GM21423 (cell line): Measurements from ENCODE around the gene RIC3.
A peak's percentile ranks its signal among the peaks of the same experiment; 100 is the strongest.

Experiments used
- ATAC-seq: cut with Tn5 transposase; IDR thresholded peaks from one replicate; pipeline ENCODE4 v1.9.1; 2021; ENCODE audit warnings: mild to moderate bottlenecking, moderate library complexity; ENCODE audit not compliant: unreplicated experiment

RIC3 gene

DNA sequence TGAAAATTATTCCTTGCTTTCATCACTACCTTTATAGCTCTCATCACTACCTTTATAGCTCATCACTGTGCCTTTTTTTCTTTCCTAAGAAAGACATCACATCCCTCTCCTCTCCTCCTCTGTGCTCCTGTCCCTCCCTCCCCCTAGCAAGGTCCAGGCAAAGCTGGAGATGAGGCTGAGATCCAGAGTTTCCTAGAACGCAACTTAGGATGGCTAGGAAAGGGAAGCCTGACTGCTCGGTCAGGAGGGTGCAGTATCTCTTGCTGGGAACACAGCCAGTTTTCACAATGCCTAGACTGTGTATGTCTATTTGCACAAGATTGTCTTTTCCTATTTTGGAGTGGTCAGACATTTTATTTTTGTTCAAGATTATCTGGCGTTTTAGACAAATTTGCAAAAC lies 63.2 kb downstream of the RIC3 start:
- ATAC-seq = no peak

DNA sequence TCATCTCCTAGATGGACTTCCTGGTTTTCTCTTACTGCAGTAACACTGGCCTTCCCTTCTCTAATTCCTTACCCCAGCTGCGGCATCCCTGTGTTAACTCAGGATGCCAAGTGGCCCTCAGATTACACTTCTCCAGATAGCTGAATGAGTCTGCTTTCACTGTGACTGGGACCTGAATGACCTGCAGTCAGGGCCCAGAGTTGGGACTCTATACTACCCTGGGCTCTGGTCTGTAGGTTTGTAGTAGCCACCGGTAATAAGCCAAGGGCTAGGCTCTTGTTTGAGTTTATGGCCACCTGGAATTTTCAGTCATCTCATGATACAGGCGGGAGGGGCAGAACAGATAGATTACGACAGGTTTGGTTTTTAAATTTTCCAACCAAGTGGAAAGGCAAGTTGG lies 63.7 kb downstream of the RIC3 start:
- no peak for ATAC-seq

DNA sequence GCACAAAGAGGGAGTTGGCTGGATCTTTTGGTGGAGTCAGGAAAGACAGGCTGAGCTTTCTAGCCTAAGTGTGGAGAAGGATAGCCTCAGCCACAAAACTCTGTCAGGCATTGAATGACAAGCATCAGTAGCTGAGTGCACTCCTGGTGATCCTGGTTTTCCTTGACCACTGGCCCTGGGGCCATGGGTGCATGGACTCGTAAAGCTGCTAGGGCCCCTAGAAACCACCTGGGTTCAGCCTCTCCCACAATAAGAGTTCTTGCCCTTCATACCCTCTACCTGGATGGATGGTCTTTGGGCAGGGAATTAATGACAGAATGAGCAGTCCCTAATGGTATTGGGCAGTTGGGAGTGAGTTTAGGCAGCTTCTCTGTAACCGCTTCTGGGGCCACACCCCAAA lies 64.9 kb downstream of the RIC3 start:
- no peak for ATAC-seq

DNA sequence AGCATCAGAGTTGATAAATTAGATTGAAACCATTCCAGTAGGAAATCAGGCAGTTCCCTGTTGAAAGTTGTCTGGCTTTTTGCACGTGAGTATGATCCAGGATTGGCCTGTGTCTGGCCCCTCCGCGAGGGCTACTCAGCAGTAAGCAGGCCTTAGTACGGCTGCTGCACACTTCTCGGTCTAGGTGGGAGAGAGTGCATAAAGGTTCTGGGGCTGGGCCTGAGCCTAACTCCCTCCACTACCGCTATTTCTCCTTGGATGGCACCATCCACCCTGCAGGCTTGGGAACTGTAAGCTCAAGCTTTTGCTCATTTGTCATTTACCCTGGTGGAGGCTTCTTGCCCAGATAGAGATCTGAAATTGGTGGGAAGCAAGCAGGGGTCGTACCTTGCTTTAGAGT lies 65.9 kb downstream of the RIC3 start:
- no peak for ATAC-seq

DNA sequence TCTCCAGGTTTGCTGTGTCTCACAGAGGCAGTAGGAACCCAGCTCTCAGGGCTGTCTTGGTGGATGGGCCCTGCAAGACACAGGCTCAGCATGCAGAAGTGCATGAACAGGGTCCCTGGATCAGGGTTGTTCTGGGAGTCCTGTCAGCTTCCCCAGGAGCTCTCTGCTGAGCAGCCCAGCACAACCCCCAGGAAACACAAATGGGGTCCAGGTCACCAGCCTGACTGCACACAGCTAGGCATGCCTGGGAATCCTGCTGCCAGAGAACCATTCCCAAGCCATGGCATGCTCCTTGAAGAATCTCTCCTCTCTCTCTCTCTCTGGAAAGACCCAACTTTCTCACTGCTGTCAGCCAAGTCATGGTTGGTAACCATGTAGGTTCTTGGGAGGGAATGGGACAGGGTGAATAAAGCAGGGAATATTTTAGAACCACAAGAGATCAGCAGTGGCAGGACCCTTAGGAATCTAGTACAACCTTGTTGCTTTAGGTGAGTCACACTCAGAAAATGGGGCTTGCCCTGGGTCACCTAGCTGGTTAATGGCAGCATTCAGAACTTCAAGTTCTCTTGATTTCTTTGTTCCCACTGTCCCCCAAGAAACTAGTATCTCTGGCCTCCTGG lies 66.4 kb downstream of the RIC3 start:
- ATAC-seq = no peak

DNA sequence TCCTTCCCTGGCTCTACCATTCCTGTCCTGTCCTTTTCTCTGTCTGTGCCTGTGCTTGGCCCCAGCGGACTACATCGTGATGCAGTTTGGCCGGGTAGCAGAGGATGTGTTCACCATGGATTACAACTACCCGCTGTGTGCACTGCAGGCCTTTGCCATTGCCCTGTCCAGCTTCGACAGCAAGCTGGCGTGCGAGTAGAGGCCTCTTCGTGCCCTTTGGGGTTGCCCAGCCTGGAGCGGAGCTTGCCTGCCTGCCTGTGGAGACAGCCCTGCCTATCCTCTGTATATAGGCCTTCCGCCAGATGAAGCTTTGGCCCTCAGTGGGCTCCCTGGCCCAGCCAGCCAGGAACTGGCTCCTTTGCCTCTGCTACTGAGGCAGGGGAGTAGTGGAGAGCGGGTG lies 67.4 kb downstream of the RIC3 start:
- ATAC-seq = no peak

DNA sequence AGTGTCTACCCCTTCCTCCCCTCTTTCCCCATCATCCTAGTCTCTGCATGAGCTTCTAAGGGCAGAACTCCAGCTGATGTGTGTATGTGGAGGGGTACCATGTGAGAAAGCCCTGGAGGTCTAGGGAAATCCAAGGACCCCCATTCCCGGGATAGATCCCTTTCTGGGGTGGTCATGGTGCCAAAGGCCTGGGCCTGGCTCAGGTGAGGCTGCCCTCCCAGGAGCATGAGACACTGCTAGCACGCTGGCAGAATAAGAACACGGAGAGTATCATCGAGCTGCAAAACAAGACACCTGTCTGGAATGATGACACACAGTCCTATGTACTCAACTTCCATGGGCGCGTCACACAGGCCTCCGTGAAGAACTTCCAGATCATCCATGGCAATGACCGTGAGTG lies 68.2 kb downstream of the RIC3 start:
- ATAC-seq = no peak

DNA sequence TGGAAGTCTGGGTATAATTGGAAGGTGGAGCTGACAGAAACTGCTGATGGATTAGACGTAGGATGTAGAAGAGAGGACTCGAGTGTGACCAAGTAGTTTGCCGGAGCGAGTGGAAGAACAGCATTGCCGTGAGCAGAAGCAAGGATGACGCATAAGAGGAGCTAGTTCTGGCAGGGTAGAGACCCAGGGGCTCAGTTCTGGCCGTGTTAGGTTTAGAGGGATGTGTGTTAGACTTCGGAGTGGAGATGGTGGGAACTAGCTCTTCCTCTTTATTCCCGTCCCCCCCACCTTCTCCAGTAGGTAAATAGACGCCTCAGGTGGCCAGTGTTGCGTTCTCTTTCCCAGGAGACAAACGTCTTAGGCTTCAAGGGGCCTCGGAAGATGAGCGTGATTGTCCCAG lies 68.7 kb downstream of the RIC3 start:
- ATAC-seq = no peak

DNA sequence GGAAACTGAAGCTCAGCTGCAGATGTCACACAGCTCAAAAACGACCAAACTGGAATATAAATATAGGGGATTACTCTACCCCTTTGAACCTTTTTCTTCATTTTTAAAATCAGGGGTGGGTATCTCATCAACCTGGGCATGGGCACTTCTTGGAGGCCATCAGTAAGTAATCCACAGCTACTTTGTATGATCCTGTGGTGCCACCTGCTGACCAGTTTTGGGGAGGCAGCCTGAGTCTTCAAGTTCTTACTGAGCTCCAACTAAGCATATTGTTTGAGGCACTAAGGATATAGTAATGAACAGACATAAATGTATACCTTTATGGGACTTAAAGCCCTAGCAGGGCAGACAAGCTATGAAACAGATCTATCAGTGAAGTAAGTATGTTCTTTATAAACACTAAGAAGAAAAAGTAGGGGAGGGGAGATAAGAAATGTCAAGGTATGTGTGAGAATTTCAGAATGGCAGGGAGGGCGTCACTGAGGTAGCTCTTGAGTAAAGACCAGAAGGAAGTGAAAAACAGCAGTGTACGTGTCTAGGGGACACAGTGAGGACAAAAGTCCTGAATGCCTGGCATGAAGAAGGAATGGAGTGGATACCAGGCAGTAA lies 69.4 kb downstream of the RIC3 start:
- peak; percentile 55 for ATAC-seq

DNA sequence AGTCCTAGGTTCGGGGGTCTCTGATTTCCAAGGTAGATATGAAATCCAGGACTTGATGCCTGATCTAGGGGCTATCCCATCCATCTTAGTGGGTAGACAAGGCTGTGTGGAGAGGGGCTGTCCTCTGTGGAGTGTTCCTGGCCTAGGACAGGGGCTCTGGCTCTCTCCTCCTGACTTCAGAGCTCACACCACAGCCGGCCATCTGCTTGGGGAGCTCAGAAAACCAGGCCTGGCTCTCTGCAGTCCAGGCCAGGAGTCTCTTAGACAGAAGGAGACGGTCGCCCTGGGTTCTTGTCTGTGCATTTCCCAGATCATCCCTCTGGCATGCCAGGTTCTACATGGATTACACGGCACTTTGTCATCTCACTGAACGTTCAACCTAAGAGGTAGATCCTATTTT lies 69.9 kb downstream of the RIC3 start:
- ATAC-seq = no peak

DNA sequence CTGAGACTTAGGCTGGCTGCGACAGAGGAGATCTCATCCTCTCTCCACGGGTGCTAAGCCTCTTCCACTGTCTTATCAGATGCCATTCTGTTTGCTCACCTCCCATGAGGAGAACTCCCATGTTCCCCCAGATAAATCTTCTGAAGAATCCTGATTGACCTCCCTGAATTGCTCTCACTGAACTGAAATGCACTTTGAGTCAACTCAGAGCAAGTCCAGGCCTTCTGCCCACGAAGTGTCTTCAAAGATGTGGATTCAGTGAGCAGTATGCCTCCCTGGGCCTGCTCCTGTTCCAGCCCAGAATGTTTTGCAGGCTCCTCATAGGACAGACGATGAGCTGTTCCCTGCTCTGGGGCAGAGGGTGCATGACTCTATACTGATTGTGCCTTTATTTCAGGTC lies 70.5 kb downstream of the RIC3 start:
- no peak for ATAC-seq

DNA sequence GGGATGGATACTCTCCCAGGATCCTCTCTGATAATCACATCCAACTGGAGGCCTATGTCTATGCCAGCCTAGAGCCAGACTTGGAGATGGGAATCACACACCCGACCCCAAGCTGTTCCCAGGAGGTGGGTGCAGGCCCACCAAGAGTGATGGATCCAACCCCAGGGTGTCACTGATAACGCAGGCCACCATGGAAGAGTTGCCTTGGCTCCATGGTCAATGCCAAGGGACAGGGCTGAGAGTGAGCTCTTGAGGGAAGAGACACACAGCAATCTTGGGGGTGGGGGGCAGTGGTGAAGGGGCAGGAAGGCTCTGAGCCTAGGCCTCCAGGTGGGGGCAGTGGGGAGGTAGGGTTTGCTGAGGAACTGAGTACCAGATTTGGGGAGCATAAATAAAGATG lies 70.9 kb downstream of the RIC3 start:
- ATAC-seq = no peak

DNA sequence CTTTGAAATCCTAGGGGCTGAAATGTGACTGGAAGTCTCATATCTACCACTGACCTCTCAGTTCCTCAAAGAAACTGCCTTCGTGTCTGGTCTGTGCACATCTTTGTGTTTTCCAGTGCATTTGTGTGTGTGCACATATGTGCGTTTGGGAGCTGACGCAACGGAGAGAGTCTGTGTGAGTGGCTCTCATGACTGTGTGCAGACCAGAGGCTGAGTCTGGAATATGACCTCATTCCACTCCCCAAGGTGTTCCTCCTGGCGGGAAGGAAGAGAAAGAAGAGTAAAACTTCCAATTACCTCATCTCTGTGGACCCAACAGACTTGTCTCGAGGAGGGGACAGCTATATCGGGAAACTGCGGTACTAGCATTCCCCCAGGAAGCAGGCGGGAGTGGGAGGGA lies 71.4 kb downstream of the RIC3 start:
- ATAC-seq = no peak

DNA sequence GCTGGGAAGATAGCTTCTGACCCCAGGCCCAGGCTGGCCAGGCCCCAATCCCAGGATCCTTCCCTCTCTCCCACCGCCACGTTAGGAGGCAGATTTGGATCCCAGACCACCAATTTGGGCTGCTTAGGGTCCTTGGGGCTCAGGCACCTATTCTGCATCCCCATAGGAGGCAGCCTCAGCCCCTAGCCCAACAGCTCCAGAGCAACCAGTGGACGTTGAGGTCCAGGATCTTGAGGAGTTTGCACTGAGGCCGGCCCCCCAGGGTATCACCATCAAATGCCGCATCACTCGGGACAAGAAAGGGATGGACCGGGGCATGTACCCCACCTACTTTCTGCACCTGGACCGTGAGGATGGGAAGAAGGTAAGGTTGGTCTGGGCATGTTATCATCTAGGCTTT lies 71.8 kb downstream of the RIC3 start:
- no peak for ATAC-seq

DNA sequence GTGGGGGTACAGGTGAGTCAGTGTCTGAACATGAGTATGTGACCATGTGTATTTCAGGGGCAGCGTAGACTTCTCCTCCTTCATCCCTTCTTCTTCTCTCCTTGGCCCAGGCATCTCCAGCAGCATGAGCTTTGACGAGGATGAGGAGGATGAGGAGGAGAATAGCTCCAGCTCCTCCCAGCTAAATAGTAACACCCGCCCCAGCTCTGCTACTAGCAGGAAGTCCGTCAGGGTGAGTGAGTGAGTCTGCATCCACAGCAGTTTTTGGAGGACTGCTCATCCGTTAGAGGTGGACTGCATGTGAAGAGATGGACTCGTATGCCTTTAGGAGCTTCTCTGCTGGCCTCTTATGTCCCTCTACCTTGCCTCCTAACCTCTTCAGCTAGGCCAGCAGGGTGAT lies 72.2 kb downstream of the RIC3 start:
- ATAC-seq = no peak

DNA sequence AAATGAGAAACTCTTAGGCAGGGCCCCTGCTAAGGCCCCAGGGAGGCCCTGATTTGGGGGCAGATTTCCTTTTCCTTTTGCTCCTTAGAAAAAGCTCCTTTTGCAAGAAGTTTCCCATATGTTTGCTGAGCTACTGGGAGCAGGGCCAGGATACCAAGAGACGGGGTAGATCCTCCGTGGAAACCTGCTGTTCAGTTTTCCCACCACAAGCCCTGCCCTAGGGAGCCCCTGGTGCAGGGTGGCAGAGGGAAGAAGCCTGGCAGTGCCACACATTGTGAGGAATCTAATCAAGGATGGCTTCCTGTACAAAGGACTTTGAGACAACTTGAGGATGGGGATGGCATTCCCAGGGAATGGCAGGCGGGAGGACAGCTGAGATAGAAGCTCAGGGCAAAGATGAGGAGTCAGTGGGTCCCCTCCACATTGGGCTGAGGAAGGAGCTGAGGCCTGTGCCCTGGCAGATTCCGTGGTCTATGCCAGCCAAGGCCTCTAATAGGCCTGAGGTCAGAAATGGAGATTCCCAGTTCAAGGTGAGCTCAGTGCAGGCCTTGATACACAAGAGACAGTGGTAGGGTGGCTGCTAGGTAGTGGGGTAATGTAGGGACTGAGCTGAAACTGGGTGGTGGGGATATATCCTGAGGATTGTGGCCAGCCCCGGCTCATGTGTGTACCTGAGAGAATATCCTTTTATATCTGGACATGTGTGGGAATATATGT lies 72.9 kb downstream of the RIC3 start:
- no peak for ATAC-seq

DNA sequence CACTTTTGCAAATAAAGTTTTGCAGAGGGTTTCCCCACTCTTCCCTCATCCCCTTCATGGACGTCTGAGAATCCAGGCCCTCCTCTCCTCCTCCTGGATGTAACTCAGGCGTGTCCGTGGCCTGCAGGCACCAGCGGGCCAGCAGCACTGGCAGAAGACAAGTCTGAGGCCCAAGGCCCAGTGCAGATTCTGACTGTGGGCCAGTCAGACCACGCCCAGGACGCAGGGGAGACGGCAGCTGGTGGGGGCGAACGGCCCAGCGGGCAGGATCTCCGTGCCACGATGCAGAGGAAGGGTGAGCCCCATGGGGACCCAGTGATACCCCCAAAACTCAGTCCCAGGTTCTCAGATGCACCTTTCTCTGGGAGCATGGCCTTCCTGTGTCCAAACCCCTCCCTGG lies 73.5 kb downstream of the RIC3 start:
- ATAC-seq = no peak

DNA sequence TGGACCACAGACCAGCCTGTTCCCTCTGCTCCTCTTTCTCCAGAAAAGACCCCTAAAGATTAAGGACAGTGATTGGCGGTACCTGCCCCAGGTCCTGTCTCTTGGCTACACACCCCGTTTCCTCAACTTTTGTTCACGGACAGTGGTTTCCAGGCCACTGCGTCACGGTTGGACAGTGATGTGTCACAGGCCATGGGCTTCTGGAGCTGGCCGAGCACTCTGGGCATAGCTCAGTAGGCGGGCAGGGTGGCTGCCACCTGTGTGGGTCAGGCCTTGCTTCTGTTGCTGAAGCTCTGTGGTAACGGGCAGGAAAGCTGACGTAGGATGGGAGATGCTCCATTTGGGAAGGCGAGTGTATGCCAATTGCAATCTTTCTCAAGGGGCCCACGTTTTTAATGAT lies 74.2 kb downstream of the RIC3 start:
- no peak for ATAC-seq

DNA sequence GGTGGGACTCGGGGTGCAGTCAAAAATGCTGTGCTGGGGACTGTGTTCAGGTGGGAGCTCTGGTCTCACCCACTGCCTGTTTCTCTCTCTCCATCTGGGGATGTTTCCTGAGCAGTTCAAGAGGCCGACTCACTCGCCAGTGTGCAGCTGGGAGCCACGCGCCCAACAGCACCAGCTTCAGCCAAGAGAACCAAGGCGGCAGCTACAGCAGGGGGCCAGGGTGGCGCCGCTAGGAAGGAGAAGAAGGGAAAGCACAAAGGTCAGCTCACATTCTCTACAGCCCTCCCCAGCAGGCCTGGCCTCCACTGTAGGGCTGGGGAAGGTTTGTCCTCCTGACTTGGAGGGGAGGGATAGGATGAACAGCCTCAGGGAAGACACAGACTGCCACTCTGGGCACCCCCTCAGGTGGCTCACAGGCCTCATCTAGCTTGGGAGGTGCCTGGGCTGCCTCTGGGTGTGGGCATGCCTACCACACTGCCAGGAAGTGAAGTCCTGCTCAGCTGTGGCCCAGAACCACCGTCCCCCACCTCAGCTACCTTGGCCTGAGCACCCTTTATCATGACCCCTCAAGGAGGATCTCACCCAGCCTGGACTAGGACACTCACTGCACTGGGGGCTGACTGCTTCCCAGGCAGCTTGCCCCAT lies 74.8 kb downstream of the RIC3 start:
- no peak for ATAC-seq

DNA sequence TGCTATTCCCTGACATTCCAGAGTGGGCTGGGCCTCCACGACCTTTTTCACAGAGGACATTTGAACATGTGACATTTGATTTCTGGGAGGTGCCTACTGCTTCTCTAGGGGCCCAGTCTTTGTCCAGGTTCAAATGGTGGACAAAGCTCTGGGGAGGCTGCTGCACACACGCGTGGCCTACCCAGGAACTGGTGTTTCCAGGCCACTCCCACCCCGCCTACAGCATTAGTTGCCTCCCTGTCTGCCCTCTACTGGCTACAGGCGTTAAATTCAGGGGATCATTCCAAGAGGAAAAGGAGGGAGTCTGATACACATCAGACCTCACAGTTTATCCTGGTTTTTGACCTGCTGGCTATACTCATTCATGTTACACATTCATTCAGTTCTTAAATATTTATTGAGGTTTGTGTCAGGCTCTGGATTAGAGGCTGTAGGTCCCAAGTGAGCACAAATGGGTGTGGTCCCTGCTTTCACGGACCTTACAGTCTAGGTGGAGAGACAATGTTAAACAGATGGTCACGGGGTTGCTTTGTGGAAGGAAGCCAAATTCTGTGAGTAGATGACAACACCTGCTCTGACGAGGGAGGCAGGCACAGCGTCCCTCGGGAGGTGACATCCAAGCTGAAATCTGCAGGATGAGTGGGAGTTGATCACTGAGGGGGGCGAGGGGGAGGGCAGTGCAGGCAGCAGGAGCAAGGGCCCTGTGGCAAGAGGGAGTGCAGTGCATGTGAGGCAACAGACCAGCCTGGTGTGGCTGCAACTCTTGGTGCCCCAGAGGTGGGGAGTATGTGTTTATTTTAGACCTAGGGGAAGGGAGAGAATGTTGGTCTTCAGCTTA lies 76.0 kb downstream of the RIC3 start:
- ATAC-seq = peak; percentile 79

DNA sequence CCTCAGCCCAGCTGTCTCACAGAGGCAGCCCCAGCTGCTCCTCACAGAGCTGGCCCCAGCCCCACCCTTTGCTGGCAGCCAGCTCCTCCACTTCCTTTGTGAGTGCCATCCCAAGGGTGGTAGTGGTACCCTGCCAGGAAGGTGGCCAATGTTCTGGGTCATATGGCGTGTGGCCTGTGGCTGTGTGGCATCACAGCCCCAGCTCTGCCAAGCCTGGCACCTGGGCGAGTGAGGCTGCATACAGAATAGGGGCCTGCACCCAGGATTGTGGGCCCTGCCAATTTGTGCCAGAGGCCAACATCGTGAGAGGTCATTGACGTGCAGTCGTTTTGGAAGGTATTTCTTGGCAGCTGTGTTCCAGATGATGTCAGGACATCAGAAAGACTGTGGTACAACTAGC lies 77.1 kb downstream of the RIC3 start:
- ATAC-seq = no peak
